GM12878 (cell line): Measurements from ENCODE around the gene NRXN3. TPM values are rescaled to one million over a fixed set of nuclear protein-coding genes. Genes with fewer than 3 reads are reported as not detected.

Experiments
- ATAC-seq: fragments of 200-7000 bp; cut with Tn5 transposase; 3 replicates; pipeline ENCODE4 v1.9.1; 2020; ENCODE audit warnings: mild to moderate bottlenecking, moderate library complexity
- BruUV-seq: library from RNA; stranded (reverse); fragments of 400-500 nt; replicated peaks from 2 replicates; lab custom pipeline; 2021; lab: Mats Ljungman, UMichigan
- CTCF ChIA-PET: fragments of 300-600 bp; sonication (Branson Sonifier 250); formaldehyde crosslinking; extraction: SDS; loops from one replicate; lab custom pipeline; 2021; ENCODE audit warnings: inconsistent platforms; lab: Yijun Ruan, JAX
- POLR2A ChIA-PET: fragments of 350-600 bp; formaldehyde crosslinking; extraction: SDS; loops from one replicate; lab custom pipeline; 2021; ENCODE audit warnings: inconsistent platforms; lab: Charles Lee
- RAD21 ChIA-PET: fragments of 300-600 bp; sonication (Branson Sonifier 250); formaldehyde crosslinking; loops from one replicate; lab custom pipeline; 2023; ENCODE audit warnings: antibody characterized with exemption; ENCODE audit not compliant: unreplicated experiment; lab: Charles Lee
- SMC1A ChIA-PET: fragments of 300-600 bp; sonication (Branson Sonifier 250); formaldehyde crosslinking; loops from one replicate; lab custom pipeline; 2023; ENCODE audit not compliant: unreplicated experiment, uncharacterized antibody; lab: Charles Lee
- DNase-seq: peaks from one replicate; pipeline ENCODE4 v3.0.0-alpha.2; 2011; ENCODE audit warnings: low read depth, low spot score
- FAIRE-seq: peaks from 3 replicates; lab custom pipeline; 2011; peaks lifted over from hg19 to GRCh38; lab: Jason Lieb, UNC
- H2AFZ ChIP-seq: 2 replicates; pipeline ENCODE4 v1.6.0; 2011; ENCODE audit warnings: low read depth, low read length, control low read depth; ENCODE audit not compliant: control insufficient read depth
- H3K27ac ChIP-seq: 2 replicates; pipeline ENCODE4 v1.5.1; 2011; ENCODE audit warnings: control low read depth; ENCODE audit not compliant: control insufficient read depth, insufficient read depth
- H3K27me3 ChIP-seq, 2 experiments: replicated peaks in 1 of 2; 2 replicates each; pipeline versions ENCODE4 v1.6.0 to v1.6.1; 2011; ENCODE audit warnings: low read length in 1 of 2; ENCODE audit not compliant: control insufficient read depth in 2 of 2, insufficient read depth in 2 of 2
- H3K36me3 ChIP-seq, 2 experiments: 2 replicates each; pipeline ENCODE4 v1.5.1; 2011; ENCODE audit warnings: low read length in 1 of 2; ENCODE audit not compliant: control insufficient read depth in 2 of 2, insufficient read depth in 2 of 2
- H3K4me1 ChIP-seq: 2 replicates; pipeline ENCODE4 v1.6.1; 2011; ENCODE audit warnings: mild to moderate bottlenecking, low read length, moderate library complexity, mixed read lengths; ENCODE audit not compliant: control insufficient read depth, insufficient read depth
- H3K4me2 ChIP-seq: 2 replicates; pipeline ENCODE4 v1.6.0; 2011; ENCODE audit warnings: control low read depth; ENCODE audit not compliant: control insufficient read depth, insufficient read depth
- H3K4me3 ChIP-seq: fragments of 200-600 bp; sonication (generic); 2 replicates; pipeline ENCODE4 v1.5.1; 2016
- H3K79me2 ChIP-seq: 2 replicates; pipeline ENCODE4 v1.6.0; 2011; ENCODE audit warnings: low read length; ENCODE audit not compliant: control insufficient read depth, insufficient read depth
- H3K9ac ChIP-seq: 2 replicates; pipeline ENCODE4 v1.8.0; 2011; ENCODE audit warnings: low read length, control low read depth, mixed read lengths; ENCODE audit not compliant: control insufficient read depth, insufficient read depth
- H3K9me3 ChIP-seq: replicated peaks from 3 replicates; pipeline ENCODE4 v1.5.1; 2011; ENCODE audit warnings: mild to moderate bottlenecking, low read length; ENCODE audit not compliant: control insufficient read depth, insufficient read depth
- H4K20me1 ChIP-seq: 2 replicates; pipeline ENCODE4 v1.6.0; 2011; ENCODE audit not compliant: control insufficient read depth, insufficient read depth
- MLLT1 ChIP-seq: fragments of 450-650 bp; IDR thresholded peaks from 2 replicates; pipeline ENCODE4 v1.6.1; 2016; ENCODE audit warnings: mild to moderate bottlenecking
- NRF1 ChIP-seq: conservative IDR thresholded peaks from 2 replicates; pipeline ENCODE4 v1.6.1; 2011; ENCODE audit warnings: mild to moderate bottlenecking, low read depth, low read length, improper control_type of control experiment
- REST ChIP-seq: IDR thresholded peaks from 2 replicates; pipeline ENCODE4 v1.6.1; 2012; ENCODE audit warnings: mild to moderate bottlenecking, low read depth, low read length
- WGBS: methylation state at CpG from one replicate; pipeline ENCODE4 v1.1.6; 2016; ENCODE audit warnings: low lambda C conversion rate; ENCODE audit not compliant: insufficient replicate concordance, insufficient coverage; ENCODE audit errors: missing lambda C conversion rate; 5-methylcytosine and 5-hydroxymethylcytosine counted together
- in situ Hi-C: fragments of 300-500 bp; cut with MboI; formaldehyde crosslinking; loops from 9 replicates; pipeline ENCODE4 v1.14.3; 2018; ENCODE audit warnings: mixed read lengths
- intact Hi-C: fragments of 100-400 bp; cut with micrococcal nuclease; formaldehyde crosslinking; loops from one replicate; pipeline ENCODE4 v1.14.2; 2022; ENCODE audit not compliant: unreplicated experiment
- polyA plus RNA-seq, 11 experiments: library from polyadenylated mRNA; depleted of rRNA in 4 of 11; unstranded in 6 of 11; stranded (reverse) in 5 of 11; fragments of >200 nt; fragmentation: Nextera tagmentation in 4 of 11; fragmentation: Illumina TruSeq in 1 of 11; extraction: Ambion mirVana in 4 of 11; extraction: Trizol in 1 of 11; gene quantifications; 1 replicate in 1 of 11; 2 replicates in 10 of 11; pipeline versions ENCODE4 v1.2.1 to v1.2.3, GENCODE V29; 2011 to 2016; ENCODE audit warnings: inconsistent platforms in 2 of 11, missing spikeins in 2 of 11, low read depth in 1 of 11
- total RNA-seq, 4 experiments: library from RNA; depleted of rRNA in 3 of 4; stranded (reverse); fragments of >200 nt in 3 of 4; fragmentation: Illumina TruSeq in 1 of 4; extraction: Trizol in 1 of 4; gene quantifications; 2 replicates each; pipeline versions ENCODE4 v1.2.1 to v1.2.3, GENCODE V29; 2013 to 2021

NRXN3 gene
- total and polyA plus RNA-seq, 10 of the 15 experiments (the other 5 are each of a cell fraction or from before 2014, with no cell fraction given): 0.52 to 3.3 (median 1.4) TPM

DNA sequence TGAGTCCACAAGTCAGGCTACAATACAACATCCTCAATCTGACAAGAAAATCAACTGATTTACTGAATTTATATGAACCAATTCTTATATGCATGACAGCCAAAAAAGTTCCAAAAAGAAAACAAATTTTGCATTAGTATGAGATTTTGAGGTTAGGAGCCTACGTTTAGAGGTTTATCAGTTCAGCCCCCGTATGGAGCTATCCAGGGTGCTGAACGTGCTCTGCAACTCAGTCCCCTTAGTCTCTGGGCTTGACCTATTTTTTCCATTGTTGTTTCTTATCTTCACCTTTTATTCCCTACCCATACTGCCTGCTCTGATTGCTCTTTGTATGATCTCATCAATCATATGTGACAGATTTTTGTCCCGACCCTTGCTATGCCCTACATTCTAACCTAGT is 693.0 kb downstream of the NRXN3 start:
- Histone ChIP-seq H4K20me1 (no peaks in the 10 kb centered on the region), H3K36me3 (no peaks in the 10 kb centered on the region), H3K79me2 (no peaks in the 10 kb centered on the region), H3K9ac (no peak overlapping the region), H3K4me2 (no peak overlapping the region), H3K27ac (no peak overlapping the region), H3K27me3 (no peaks in the 10 kb centered on the region), H3K4me1 (no peaks in the 10 kb centered on the region), H3K9me3 (no peaks in the 10 kb centered on the region), H3K4me3 (no peak overlapping the region), H2AFZ (no peak overlapping the region)
- DNase-seq (no peak), FAIRE-seq (peak; percentile 75), ATAC-seq (no peak)
- RAD21 ChIA-PET: no interaction called here
- intact Hi-C loops (no loop called here), in situ Hi-C loops (no loop called here)
- TF ChIP-seq NRF1 (no peak), MLLT1 (no peak), REST (peak; percentile 96)
- 2% methylated on average over 4 of the region's 4 CpGs for WGBS
- CTCF ChIA-PET: no interaction called here
- POLR2A ChIA-PET: no interaction called here
- SMC1A ChIA-PET: no interaction called here
- BruUV-seq: no TSS peak
